ENCODE results near the gene AOC2. TPM values are rescaled to one million over a fixed set of nuclear protein-coding genes. Genes with fewer than 3 reads are reported as not detected.

Gene AOC2
- total RNA-seq, 1 experiment from 2014 or later, result 7.1 TPM

DNA sequence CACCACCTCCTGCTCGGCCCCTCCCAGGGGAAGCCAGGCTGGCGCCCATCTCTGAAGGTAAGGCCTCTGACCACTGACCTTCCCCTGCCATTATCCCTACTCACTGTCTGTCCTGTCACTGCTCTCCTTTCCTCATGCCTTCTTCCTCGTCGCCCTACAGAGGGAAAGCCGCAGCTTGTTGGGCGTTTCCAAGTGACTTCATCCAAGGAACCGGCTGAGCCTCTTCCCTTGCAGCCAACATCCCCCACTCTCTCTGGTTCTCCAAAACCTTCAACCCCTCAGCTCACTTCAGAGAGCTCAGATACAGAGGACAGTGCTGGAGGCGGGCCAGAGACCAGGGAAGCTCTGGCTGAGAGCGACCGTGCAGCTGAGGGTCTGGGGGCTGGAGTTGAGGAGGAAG, 48.9 kb upstream of the AOC2 start:
- Histone ChIP-seq H3T11ph (ENCODE audit: low read length) (no peak overlapping the region), H3K4ac (ENCODE audit: low read depth, low read length) (no peak overlapping the region), H3K79me1 (ENCODE audit: insufficient read depth, low read depth, low read length, poor library complexity, severe bottlenecking) (no peaks in the 10 kb centered on the region), H3K27ac (ENCODE audit: insufficient read length, low read depth, low read length) (no peak overlapping the region), H3K23ac (ENCODE audit: insufficient read length, low read depth, low read length) (no peak overlapping the region), H2BK12ac (ENCODE audit: insufficient read length, low read depth, low read length) (no peak overlapping the region), H3K9me3 (ENCODE audit: control insufficient read depth, low read depth, low read length) (no peaks in the 10 kb centered on the region), H4K91ac (ENCODE audit: insufficient read length, low read depth, low read length) (no peak overlapping the region), H3K79me2 (ENCODE audit: insufficient read depth, low read length) (no peaks in the 10 kb centered on the region), H3K14ac (ENCODE audit: insufficient read depth, low read length) (no peak overlapping the region), H3K23me2 (ENCODE audit: insufficient read length, low read depth, low read length, poor library complexity, severe bottlenecking) (no peaks in the 10 kb centered on the region), H2AK5ac (ENCODE audit: insufficient read length, low read length) (no peak overlapping the region), H3K4me2 (ENCODE audit: insufficient read depth, insufficient read length, low read length) (no peak overlapping the region), H3K18ac (ENCODE audit: insufficient read length, low read depth, low read length) (no peak overlapping the region), H2BK20ac (ENCODE audit: low read depth, low read length, poor library complexity, severe bottlenecking) (no peak overlapping the region), H3K9ac (ENCODE audit: extremely low read depth, insufficient read length, low read length) (no peak overlapping the region), H2BK120ac (ENCODE audit: low read depth, low read length, poor library complexity, severe bottlenecking) (no peak overlapping the region), H4K20me1 (ENCODE audit: control insufficient read depth, insufficient read depth, insufficient read length) (no peaks in the 10 kb centered on the region), H2AFZ (ENCODE audit: low read length) (no peak overlapping the region), H2BK15ac (ENCODE audit: low read depth, low read length) (no peak overlapping the region), H3K4me1 (ENCODE audit: insufficient read depth, low read length) (no peaks in the 10 kb centered on the region; the same call in 1 of the 2 replicates), H4K8ac (replicated peaks; ENCODE audit: insufficient read length, low read depth, low read length) (no peak overlapping the region), H4K5ac (ENCODE audit: insufficient read length, low read depth, low read length) (no peak overlapping the region), H2BK5ac (ENCODE audit: insufficient read length, low read length) (no peak overlapping the region), H3K27me3 (ENCODE audit: insufficient read depth, low read length) (no peaks in the 10 kb centered on the region), H3K56ac (ENCODE audit: insufficient read length, low read depth, low read length) (no peak overlapping the region)
- peaks cover 17% of the 10 kb centered on the region for H3K27me3 Mint-ChIP-seq (ENCODE audit: low read depth)
- H3K36me3 Mint-ChIP-seq (ENCODE audit: insufficient read depth in 1 of 3, low read depth in 3 of 3), result peaks cover 5 to 24% (median 20%) of the 10 kb centered on the region in 3 experiments; a peak in 6 of 7 replicates
- TF ChIP-seq, protein P1, sequence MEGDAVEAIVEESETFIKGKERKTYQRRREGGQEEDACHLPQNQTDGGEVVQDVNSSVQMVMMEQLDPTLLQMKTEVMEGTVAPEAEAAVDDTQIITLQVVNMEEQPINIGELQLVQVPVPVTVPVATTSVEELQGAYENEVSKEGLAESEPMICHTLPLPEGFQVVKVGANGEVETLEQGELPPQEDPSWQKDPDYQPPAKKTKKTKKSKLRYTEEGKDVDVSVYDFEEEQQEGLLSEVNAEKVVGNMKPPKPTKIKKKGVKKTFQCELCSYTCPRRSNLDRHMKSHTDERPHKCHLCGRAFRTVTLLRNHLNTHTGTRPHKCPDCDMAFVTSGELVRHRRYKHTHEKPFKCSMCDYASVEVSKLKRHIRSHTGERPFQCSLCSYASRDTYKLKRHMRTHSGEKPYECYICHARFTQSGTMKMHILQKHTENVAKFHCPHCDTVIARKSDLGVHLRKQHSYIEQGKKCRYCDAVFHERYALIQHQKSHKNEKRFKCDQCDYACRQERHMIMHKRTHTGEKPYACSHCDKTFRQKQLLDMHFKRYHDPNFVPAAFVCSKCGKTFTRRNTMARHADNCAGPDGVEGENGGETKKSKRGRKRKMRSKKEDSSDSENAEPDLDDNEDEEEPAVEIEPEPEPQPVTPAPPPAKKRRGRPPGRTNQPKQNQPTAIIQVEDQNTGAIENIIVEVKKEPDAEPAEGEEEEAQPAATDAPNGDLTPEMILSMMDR (conservative IDR thresholded peaks at IDR 0.05), result no peak
- no peak for DNase-seq
- H3K4me3 Mint-ChIP-seq, result peak overlapping the region in 1 of 2 experiments; percentile 42; a peak in 1 of 5 replicates
- H3K4me1 Mint-ChIP-seq, result peaks cover 6 to 7% of the 10 kb centered on the region in 2 experiments
- peak overlapping the region in 1 of 3 experiments; percentile 50; a peak in 1 of 7 replicates for H3K27ac Mint-ChIP-seq
- H3K9me3 Mint-ChIP-seq, result peaks cover 5 to 8% of the 10 kb centered on the region in 2 experiments
- WGBS (ENCODE audit: extremely low coverage, insufficient read length, low lambda C conversion rate), result no CpG with 5 or more reads among the region's 10 CpGs

Data from H9 (cell line).